Mesodermal cell (in vitro differentiated cells): ENCODE data around the gene FAM184A.

Experiments
- H3K27ac ChIP-seq: 2 replicates; pipeline ENCODE4 v1.7.0; 2013; ENCODE audit warnings: mild to moderate bottlenecking, low read depth, low read length, moderate library complexity; ENCODE audit not compliant: severe bottlenecking
- H3K36me3 ChIP-seq: 2 replicates; pipeline ENCODE4 v1.7.1; 2013; ENCODE audit warnings: mild to moderate bottlenecking, low read length, moderate library complexity; ENCODE audit not compliant: control insufficient read depth, insufficient read depth
- H3K4me1 ChIP-seq: one replicate; pipeline ENCODE4 v1.7.1; 2013; ENCODE audit warnings: mild to moderate bottlenecking, low read length; ENCODE audit not compliant: insufficient read depth, control insufficient read depth, poor library complexity, severe bottlenecking
- H3K4me3 ChIP-seq: 2 replicates; pipeline ENCODE4 v1.7.0; 2013; ENCODE audit warnings: low read length, control low read depth, mild to moderate bottlenecking; ENCODE audit not compliant: insufficient read depth, poor library complexity, severe bottlenecking; ENCODE audit errors: extremely low read depth
- H3K9me3 ChIP-seq: 2 replicates; pipeline ENCODE4 v1.7.1; 2013; ENCODE audit warnings: mild to moderate bottlenecking, low read length, moderate library complexity; ENCODE audit not compliant: control insufficient read depth
- WGBS, 2 experiments: methylation state at CpG; one replicate each; pipeline ENCODE4 v1.1.5; 2013; ENCODE audit warnings: missing lambda C conversion rate in 2 of 2; ENCODE audit not compliant: insufficient coverage in 2 of 2; 5-methylcytosine and 5-hydroxymethylcytosine counted together

FAM184A gene

GRCh38 chr6:119096721-119097565 lies 18.5 kb upstream of the FAM184A start:
- H3K4me1 ChIP-seq = no peaks in the 10 kb centered on the region
- H3K27ac ChIP-seq = no peak overlapping the region
- H3K9me3 ChIP-seq = no peaks in the 10 kb centered on the region
- WGBS, 2 experiments = 75 to 100% methylated on average over 1 to 4 of the region's 6 CpGs
- no peak overlapping the region for H3K4me3 ChIP-seq
- no peaks in the 10 kb centered on the region for H3K36me3 ChIP-seq

- H3K27ac ChIP-seq = no peak overlapping the region
- no peak overlapping the region for H3K4me3 ChIP-seq
- H3K36me3 ChIP-seq = no peaks in the 10 kb centered on the region
- H3K4me1 ChIP-seq = no peaks in the 10 kb centered on the region
- no peaks in the 10 kb centered on the region for H3K9me3 ChIP-seq
- 53% methylated on average over 2 of the region's 2 CpGs; no CpG with 5 or more reads in 1 of the 2 experiments for WGBS, 2 experiments
Measured at GRCh38 chr6:119090256-119090655, 11.8 kb upstream of the FAM184A start.

- Histone ChIP-seq H3K27ac (no peak overlapping the region), H3K9me3 (peaks cover 28% of the 10 kb centered on the region), H3K4me3 (no peak overlapping the region), H3K36me3 (no peaks in the 10 kb centered on the region), H3K4me1 (no peaks in the 10 kb centered on the region)
- WGBS, 2 experiments = 100% methylated on average over 1 of the region's 1 CpG; no CpG with 5 or more reads in 1 of the 2 experiments
Measured at GRCh38 chr6:119084784-119085183, 6.3 kb upstream of the FAM184A start.

GRCh38 chr6:119083007-119083406 lies 4.5 kb upstream of the FAM184A start:
- 85 to 89% methylated on average over 1 to 4 of the region's 5 CpGs for WGBS, 2 experiments
- Histone ChIP-seq H3K4me3 (no peak overlapping the region), H3K4me1 (no peaks in the 10 kb centered on the region), H3K36me3 (no peaks in the 10 kb centered on the region), H3K9me3 (peaks cover 28% of the 10 kb centered on the region), H3K27ac (no peak overlapping the region)

GRCh38 chr6:119079283-119079809 lies 882 bp upstream of the FAM184A start:
- H3K27ac ChIP-seq = no peak overlapping the region
- no peaks in the 10 kb centered on the region for H3K36me3 ChIP-seq
- peaks cover 20% of the 10 kb centered on the region for H3K9me3 ChIP-seq
- peak overlapping the region; percentile 46 for H3K4me3 ChIP-seq
- H3K4me1 ChIP-seq = no peaks in the 10 kb centered on the region
- WGBS, 2 experiments = 38 to 44% methylated on average over 4 to 5 of the region's 9 CpGs

GRCh38 chr6:119077643-119078375 lies 655 bp downstream of the FAM184A start:
- no peak overlapping the region for H3K27ac ChIP-seq
- peaks cover 11% of the 10 kb centered on the region for H3K9me3 ChIP-seq
- WGBS, 2 experiments = 5 to 8% methylated on average over 38 to 43 of the region's 43 CpGs
- no peaks in the 10 kb centered on the region for H3K36me3 ChIP-seq
- H3K4me3 ChIP-seq = peak overlapping the region; percentile 46
- H3K4me1 ChIP-seq = no peaks in the 10 kb centered on the region

GRCh38 chr6:119077391-119077642 lies 1.1 kb downstream of the FAM184A start:
- WGBS, 2 experiments = 59 to 70% methylated on average over 3 of the region's 3 CpGs
- H3K27ac ChIP-seq = no peak overlapping the region
- H3K4me3 ChIP-seq = peak overlapping the region; percentile 6
- no peaks in the 10 kb centered on the region for H3K36me3 ChIP-seq
- peaks cover 6% of the 10 kb centered on the region for H3K9me3 ChIP-seq
- no peaks in the 10 kb centered on the region for H3K4me1 ChIP-seq

GRCh38 chr6:119076576-119077390 lies 1.7 kb downstream of the FAM184A start:
- Histone ChIP-seq H3K4me1 (no peaks in the 10 kb centered on the region), H3K27ac (no peak overlapping the region), H3K9me3 (peaks cover 1% of the 10 kb centered on the region), H3K4me3 (peak overlapping the region; percentile 6), H3K36me3 (no peaks in the 10 kb centered on the region)
- 58 to 96% methylated on average over 3 of the region's 7 CpGs for WGBS, 2 experiments

GRCh38 chr6:119076173-119076572 lies 2.3 kb downstream of the FAM184A start:
- no peak overlapping the region for H3K4me3 ChIP-seq
- 93 to 96% methylated on average over 2 to 3 of the region's 5 CpGs for WGBS, 2 experiments
- no peaks in the 10 kb centered on the region for H3K36me3 ChIP-seq
- no peak overlapping the region for H3K27ac ChIP-seq
- no peaks in the 10 kb centered on the region for H3K9me3 ChIP-seq
- no peaks in the 10 kb centered on the region for H3K4me1 ChIP-seq

- Histone ChIP-seq H3K4me3 (no peak overlapping the region), H3K27ac (no peak overlapping the region), H3K4me1 (no peaks in the 10 kb centered on the region), H3K36me3 (no peaks in the 10 kb centered on the region), H3K9me3 (no peaks in the 10 kb centered on the region)
- no CpG with 5 or more reads among the region's 2 CpGs for WGBS, 2 experiments
Measured at GRCh38 chr6:119075200-119075981, 3.1 kb downstream of the FAM184A start.
